ENCODE data around the gene AMH.

- no peak for TF ChIP-seq POLR2A (IDR thresholded peaks at IDR 0.05)
- no peak for TF ChIP-seq CTCF (IDR thresholded peaks at IDR 0.05)
- no peak for TF ChIP-seq EP300 (IDR thresholded peaks at IDR 0.05)
These were observed 22.2 kb upstream of the AMH start for GRCh38 chr19:2226840-2227360.

Measured in ovary (tissue), 3 donors.